HepG2 (cell line): ENCODE data around the gene EVPLL. TPM values are rescaled to one million over a fixed set of nuclear protein-coding genes. Genes with fewer than 3 reads are reported as not detected.

ENCODE experiments used
- ATAC-seq: fragments of 200-7000 bp; cut with Tn5 transposase; 3 replicates; pipeline ENCODE4 v1.9.1; 2020; ENCODE audit warnings: mild to moderate bottlenecking, moderate library complexity
- BruUV-seq: library from RNA; stranded (reverse); fragments of 400-500 nt; replicated peaks from 2 replicates; lab custom pipeline; 2021; lab: Mats Ljungman, UMichigan
- CTCF ChIA-PET: fragments of 300-600 bp; formaldehyde crosslinking; extraction: SDS; loops from one replicate; lab custom pipeline; 2021; ENCODE audit warnings: low total read pairs, inconsistent platforms, low intra/inter-chr PET ratio; lab: Yijun Ruan, JAX
- POLR2A ChIA-PET: fragments of 350-600 bp; sonication (Branson Sonifier 250); formaldehyde crosslinking; loops from one replicate; lab custom pipeline; 2020; ENCODE audit warnings: antibody characterized with exemption, inconsistent platforms; lab: Yijun Ruan, JAX
- DNase-seq: peaks from one replicate; pipeline ENCODE4 v3.0.0-alpha.2; 2015; ENCODE audit warnings: low spot score
- FAIRE-seq: peaks from 3 replicates; lab custom pipeline; 2011; peaks lifted over from hg19 to GRCh38; lab: Jason Lieb, UNC
- H2AFZ ChIP-seq: one replicate; pipeline ENCODE4 v1.6.1; 2011; ENCODE audit warnings: low read length, inconsistent platforms
- H3K27ac ChIP-seq: fragments of 300-600 bp; 3 replicates; pipeline ENCODE4 v1.8.0; 2011; ENCODE audit warnings: mixed run types, mild to moderate bottlenecking, mixed read lengths, low read length, inconsistent platforms; ENCODE audit not compliant: insufficient read depth; ENCODE audit errors: extremely low read length
- H3K27me3 ChIP-seq, 2 experiments: fragments of 200-600 bp in 1 of 2; 2 replicates in 1 of 2; 3 replicates in 1 of 2; pipeline versions ENCODE4 v1.6.0 to v1.8.0; 2011; ENCODE audit warnings: low read length in 2 of 2, mild to moderate bottlenecking in 2 of 2, moderate library complexity in 2 of 2, inconsistent platforms in 1 of 2; ENCODE audit not compliant: insufficient read depth in 2 of 2, control insufficient read depth in 1 of 2
- H3K36me3 ChIP-seq, 2 experiments: fragments of 200-600 bp in 1 of 2; replicated peaks in 1 of 2; 2 replicates in 1 of 2; 3 replicates in 1 of 2; pipeline versions ENCODE4 v1.5.1 to v1.8.0; 2011; ENCODE audit warnings: low read length in 2 of 2, inconsistent platforms in 1 of 2; ENCODE audit not compliant: insufficient read depth in 2 of 2, control insufficient read depth in 1 of 2
- H3K4me1 ChIP-seq: 2 replicates; pipeline ENCODE4 v1.5.1; 2012; ENCODE audit warnings: low read length, inconsistent platforms; ENCODE audit not compliant: insufficient read depth
- H3K4me2 ChIP-seq: 2 replicates; pipeline ENCODE4 v1.6.0; 2011; ENCODE audit warnings: low read depth, low read length, inconsistent platforms
- H3K4me3 ChIP-seq, 3 experiments: fragments of 200-600 bp in 1 of 3; sonication (generic), shearing (Covaris generic) in 1 of 3; replicated peaks in 1 of 3; 2 replicates each; pipeline ENCODE4 v1.5.1; 2011 to 2016; ENCODE audit warnings: low read length in 3 of 3, inconsistent platforms in 2 of 3, low read depth in 2 of 3, mild to moderate bottlenecking in 2 of 3, control low read depth in 1 of 3, mixed read lengths in 1 of 3; ENCODE audit not compliant: insufficient read depth in 1 of 3
- H3K79me2 ChIP-seq: one replicate; pipeline ENCODE4 v1.6.1; 2011; ENCODE audit warnings: low read length, inconsistent platforms; ENCODE audit not compliant: insufficient read depth
- H3K9ac ChIP-seq: 2 replicates; pipeline ENCODE4 v1.6.0; 2011; ENCODE audit warnings: mild to moderate bottlenecking, low read depth, low read length, inconsistent platforms; ENCODE audit not compliant: insufficient read depth
- H3K9me3 ChIP-seq: 2 replicates; pipeline ENCODE4 v1.5.1; 2012; ENCODE audit warnings: mild to moderate bottlenecking, low read length
- H4K20me1 ChIP-seq: 2 replicates; pipeline ENCODE4 v1.6.0; 2011; ENCODE audit warnings: inconsistent platforms, mild to moderate bottlenecking, low read length, moderate library complexity; ENCODE audit not compliant: insufficient read depth
- CEBPB ChIP-seq: IDR thresholded peaks from 2 replicates; pipeline ENCODE4 v1.6.1; 2011; ENCODE audit warnings: low read depth, low read length, improper control_type of control experiment, borderline replicate concordance
- HNF4A ChIP-seq: sonication (generic); formaldehyde crosslinking; IDR thresholded peaks from 2 replicates; pipeline ENCODE4 v1.4.0; 2020; ENCODE audit warnings: missing genetic modification reagents
- MEF2D ChIP-seq: sonication (generic); formaldehyde crosslinking; IDR thresholded peaks from 2 replicates; pipeline ENCODE4 v1.5.1; 2020; ENCODE audit warnings: mild to moderate bottlenecking, missing genetic modification reagents
- PHF20 ChIP-seq: sonication (generic); formaldehyde crosslinking; IDR thresholded peaks from 2 replicates; pipeline ENCODE4 v1.5.0; 2020; ENCODE audit warnings: mild to moderate bottlenecking, missing genetic modification reagents
- SP1 ChIP-seq, 2 experiments: fragments of 450-650 bp in 1 of 2; sonication (generic) in 1 of 2; formaldehyde crosslinking in 1 of 2; IDR thresholded peaks; 2 replicates each; pipeline versions ENCODE4 v1.4.0 to v1.6.1; 2016 to 2020; ENCODE audit warnings: missing genetic modification reagents in 1 of 2
- STAG1 ChIP-seq: sonication (generic); formaldehyde crosslinking; IDR thresholded peaks from 2 replicates; pipeline ENCODE4 v1.4.0; 2020; ENCODE audit warnings: missing genetic modification reagents
- ZKSCAN8 ChIP-seq: IDR thresholded peaks from 2 replicates; pipeline ENCODE4 v1.6.1; 2016; ENCODE audit warnings: borderline replicate concordance, missing genetic modification reagents, missing compliant biosample characterization
- ZMYM3 ChIP-seq: sonication (generic); formaldehyde crosslinking; IDR thresholded peaks from 2 replicates; pipeline ENCODE4 v1.5.1; 2020; ENCODE audit warnings: mild to moderate bottlenecking, missing genetic modification reagents
- ZNF160 ChIP-seq: sonication (generic); formaldehyde crosslinking; IDR thresholded peaks from 2 replicates; pipeline ENCODE4 v1.8.0; 2022; ENCODE audit warnings: mild to moderate bottlenecking, inconsistent platforms, missing genetic modification reagents
- ZNF598 ChIP-seq: sonication (generic); formaldehyde crosslinking; IDR thresholded peaks from 2 replicates; pipeline ENCODE4 v1.5.1; 2020; ENCODE audit warnings: mild to moderate bottlenecking, missing genetic modification reagents, borderline replicate concordance
- ZZZ3 ChIP-seq: sonication (generic); formaldehyde crosslinking; IDR thresholded peaks from 2 replicates; pipeline ENCODE4 v1.4.0; 2020; ENCODE audit warnings: missing genetic modification reagents, mild to moderate bottlenecking, borderline replicate concordance
- WGBS: methylation state at CpG from one replicate; pipeline ENCODE4 v1.1.6; 2017; ENCODE audit warnings: low lambda C conversion rate; 5-methylcytosine and 5-hydroxymethylcytosine counted together
- in situ Hi-C: cut with HindIII; loops from 2 replicates; pipeline ENCODE4 v1.10.0; 2017; ENCODE audit warnings: low pct_unique_long_range_greater_than_20kb; ENCODE audit not compliant: extremely low pct_ligation_motif_present
- intact Hi-C: fragments of 100-400 bp; cut with micrococcal nuclease; formaldehyde crosslinking; loops from one replicate; pipeline ENCODE4 v1.10.0; 2022; ENCODE audit not compliant: unreplicated experiment
- polyA plus RNA-seq, 8 experiments: library from polyadenylated mRNA; depleted of rRNA in 3 of 8; stranded (reverse) in 7 of 8; unstranded in 1 of 8; fragments of >200 nt; fragmentation: Illumina TruSeq in 4 of 8; extraction: Trizol in 4 of 8; gene quantifications; 2 replicates each; pipeline versions ENCODE4 v1.2.1 to v1.2.3, GENCODE V29; 2011 to 2016; ENCODE audit warnings: low read depth in 4 of 8, missing spikeins in 1 of 8, mixed read lengths in 1 of 8; ENCODE audit not compliant: insufficient read depth in 1 of 8
- total RNA-seq, 5 experiments: library from RNA; depleted of rRNA; stranded (reverse); fragments of >200 nt; fragmentation: Illumina TruSeq; extraction: Trizol; gene quantifications; 2 replicates each; pipeline ENCODE4 v1.2.3, GENCODE V29; 2016; ENCODE audit warnings: low read depth in 1 of 5
- TF ChIP-seq, protein P1 (sequence below): sonication (generic); formaldehyde crosslinking; IDR thresholded peaks from 2 replicates; pipeline ENCODE4 v1.5.0; 2020; ENCODE audit warnings: missing genetic modification reagents

Gene EVPLL
- total and polyA plus RNA-seq, 2 of the 13 experiments (the other 11 are each of a cell fraction or from before 2014, with no cell fraction given), result 0.07 TPM; not detected in 1

DNA sequence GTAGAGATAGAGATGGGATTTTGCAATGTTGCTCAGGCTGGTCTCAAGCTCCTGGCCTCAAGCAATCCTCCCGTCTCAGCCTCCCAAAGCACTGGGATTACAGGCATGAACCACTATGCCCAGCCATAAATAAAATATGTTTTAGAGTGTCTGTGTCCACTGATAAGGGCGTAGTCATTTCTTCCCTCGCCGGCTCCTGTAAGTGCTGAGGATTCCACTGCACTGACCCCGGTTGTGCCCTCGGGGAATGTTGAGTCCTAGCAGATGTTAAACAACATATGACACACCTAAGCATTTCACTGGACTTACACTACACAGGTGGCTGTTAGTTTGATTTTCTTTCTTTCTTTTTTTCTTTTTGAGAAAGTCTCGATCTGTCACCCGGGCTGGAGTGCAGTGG lies 8.6 kb upstream of the EVPLL start:
- no peak for ATAC-seq
- in situ Hi-C loops (no loop called here), intact Hi-C loops (loop anchor here (10.0 kb wide), 1 partner anchor 54 kb away; the partner anchor contains the start of genes SMCR8 and TOP3A)
- Histone ChIP-seq H3K27me3 (no peaks in the 10 kb centered on the region; a peak in 1 of 5 replicates), H3K4me1 (no peaks in the 10 kb centered on the region), H3K9ac (no peak overlapping the region), H3K4me2 (no peak overlapping the region), H3K36me3 (no peaks in the 10 kb centered on the region), H3K27ac (no peak overlapping the region), H3K9me3 (no peaks in the 10 kb centered on the region), H2AFZ (no peak overlapping the region), H3K79me2 (no peaks in the 10 kb centered on the region), H4K20me1 (no peaks in the 10 kb centered on the region), H3K4me3 (no peak overlapping the region)
- POLR2A ChIA-PET, result no interaction called here
- FAIRE-seq, result no peak
- BruUV-seq, result no TSS peak
- TF ChIP-seq ZNF598 (CRISPR knock-in tag), result no peak
- TF ChIP-seq SP1 (IDR thresholded peaks at IDR 0.05), result no peak
- no peak for TF ChIP-seq SP1 (CRISPR knock-in tag; IDR thresholded peaks at IDR 0.05)
- TF ChIP-seq ZMYM3 (CRISPR knock-in tag), result no peak
- no peak for TF ChIP-seq PHF20
- no peak for TF ChIP-seq ZZZ3 (CRISPR knock-in tag)
- no peak for TF ChIP-seq HNF4A (CRISPR knock-in tag)
- TF ChIP-seq ZKSCAN8 (CRISPR knock-in tag), result no peak
- TF ChIP-seq, protein P1, sequence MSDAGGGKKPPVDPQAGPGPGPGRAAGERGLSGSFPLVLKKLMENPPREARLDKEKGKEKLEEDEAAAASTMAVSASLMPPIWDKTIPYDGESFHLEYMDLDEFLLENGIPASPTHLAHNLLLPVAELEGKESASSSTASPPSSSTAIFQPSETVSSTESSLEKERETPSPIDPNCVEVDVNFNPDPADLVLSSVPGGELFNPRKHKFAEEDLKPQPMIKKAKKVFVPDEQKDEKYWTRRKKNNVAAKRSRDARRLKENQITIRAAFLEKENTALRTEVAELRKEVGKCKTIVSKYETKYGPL, result no peak
- TF ChIP-seq ZNF160 (CRISPR knock-in tag), result no peak
- TF ChIP-seq MEF2D (CRISPR knock-in tag), result no peak
- no peak for TF ChIP-seq STAG1
- no peak for TF ChIP-seq CEBPB
- WGBS, result 33% methylated on average over 8 of the region's 8 CpGs
- CTCF ChIA-PET, result no interaction called here
- no peak for DNase-seq
